Measurements from ENCODE around the gene FARP1.

DNA sequence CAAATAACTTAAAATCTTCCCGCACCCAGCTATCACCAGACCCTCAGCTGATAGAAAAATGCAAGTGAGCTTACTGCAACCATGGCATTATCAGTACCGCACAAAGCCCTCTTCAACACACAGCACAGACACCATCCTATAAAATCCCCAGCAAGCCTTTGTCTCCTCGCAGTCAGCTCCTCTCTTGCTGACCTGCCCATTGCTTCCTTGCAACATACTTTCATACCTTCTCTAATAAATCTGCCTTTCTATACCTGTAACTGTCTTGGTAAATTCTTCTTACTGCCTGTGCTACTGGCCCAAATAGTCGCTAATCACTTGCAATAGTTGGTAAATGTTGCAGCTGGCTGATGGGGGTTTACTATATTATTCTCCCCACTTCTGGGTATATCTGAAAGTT is 43.3 kb upstream of the FARP1 start:
- TF ChIP-seq POLR2A (IDR thresholded peaks at IDR 0.05), result no peak
- TF ChIP-seq, protein P1, sequence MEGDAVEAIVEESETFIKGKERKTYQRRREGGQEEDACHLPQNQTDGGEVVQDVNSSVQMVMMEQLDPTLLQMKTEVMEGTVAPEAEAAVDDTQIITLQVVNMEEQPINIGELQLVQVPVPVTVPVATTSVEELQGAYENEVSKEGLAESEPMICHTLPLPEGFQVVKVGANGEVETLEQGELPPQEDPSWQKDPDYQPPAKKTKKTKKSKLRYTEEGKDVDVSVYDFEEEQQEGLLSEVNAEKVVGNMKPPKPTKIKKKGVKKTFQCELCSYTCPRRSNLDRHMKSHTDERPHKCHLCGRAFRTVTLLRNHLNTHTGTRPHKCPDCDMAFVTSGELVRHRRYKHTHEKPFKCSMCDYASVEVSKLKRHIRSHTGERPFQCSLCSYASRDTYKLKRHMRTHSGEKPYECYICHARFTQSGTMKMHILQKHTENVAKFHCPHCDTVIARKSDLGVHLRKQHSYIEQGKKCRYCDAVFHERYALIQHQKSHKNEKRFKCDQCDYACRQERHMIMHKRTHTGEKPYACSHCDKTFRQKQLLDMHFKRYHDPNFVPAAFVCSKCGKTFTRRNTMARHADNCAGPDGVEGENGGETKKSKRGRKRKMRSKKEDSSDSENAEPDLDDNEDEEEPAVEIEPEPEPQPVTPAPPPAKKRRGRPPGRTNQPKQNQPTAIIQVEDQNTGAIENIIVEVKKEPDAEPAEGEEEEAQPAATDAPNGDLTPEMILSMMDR (IDR thresholded peaks at IDR 0.05), result no peak
